ENCODE measurements around the gene MTHFD1L.

MTHFD1L gene

DNA sequence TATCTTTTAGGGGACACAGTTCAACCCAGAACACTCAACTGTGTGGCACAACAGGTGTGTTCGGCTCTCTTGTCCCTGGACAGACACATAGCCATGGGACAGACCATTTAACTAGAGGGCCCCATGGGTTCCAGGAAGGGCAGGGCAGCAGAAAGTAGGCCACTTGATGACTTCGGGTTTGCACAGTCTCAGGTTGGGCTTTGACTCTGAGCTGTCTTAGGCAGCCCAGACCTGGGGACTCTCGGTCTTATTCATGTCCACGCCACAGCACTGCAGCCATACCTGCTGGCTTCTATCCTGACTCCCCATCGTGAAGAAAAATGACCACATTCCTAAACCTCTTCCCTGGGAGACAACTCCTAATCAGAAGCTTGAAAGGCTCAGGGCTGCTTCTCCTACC is 228.2 kb downstream of the MTHFD1L start:
- peak overlapping the region; percentile 2 for H3K27ac Mint-ChIP-seq
- ATAC-seq (ENCODE audit: low read depth) = no peak
- no peaks in the 10 kb centered on the region for H3K9me3 Mint-ChIP-seq
- peaks cover 26% of the 10 kb centered on the region for H3K36me3 Mint-ChIP-seq
- no peak for DNase-seq (ENCODE audit: low spot score in 2 of 2)
- no peaks in the 10 kb centered on the region for H3K4me1 Mint-ChIP-seq
- H3K27me3 Mint-ChIP-seq = no peaks in the 10 kb centered on the region
- H3K4me3 Mint-ChIP-seq = no peak overlapping the region

DNA sequence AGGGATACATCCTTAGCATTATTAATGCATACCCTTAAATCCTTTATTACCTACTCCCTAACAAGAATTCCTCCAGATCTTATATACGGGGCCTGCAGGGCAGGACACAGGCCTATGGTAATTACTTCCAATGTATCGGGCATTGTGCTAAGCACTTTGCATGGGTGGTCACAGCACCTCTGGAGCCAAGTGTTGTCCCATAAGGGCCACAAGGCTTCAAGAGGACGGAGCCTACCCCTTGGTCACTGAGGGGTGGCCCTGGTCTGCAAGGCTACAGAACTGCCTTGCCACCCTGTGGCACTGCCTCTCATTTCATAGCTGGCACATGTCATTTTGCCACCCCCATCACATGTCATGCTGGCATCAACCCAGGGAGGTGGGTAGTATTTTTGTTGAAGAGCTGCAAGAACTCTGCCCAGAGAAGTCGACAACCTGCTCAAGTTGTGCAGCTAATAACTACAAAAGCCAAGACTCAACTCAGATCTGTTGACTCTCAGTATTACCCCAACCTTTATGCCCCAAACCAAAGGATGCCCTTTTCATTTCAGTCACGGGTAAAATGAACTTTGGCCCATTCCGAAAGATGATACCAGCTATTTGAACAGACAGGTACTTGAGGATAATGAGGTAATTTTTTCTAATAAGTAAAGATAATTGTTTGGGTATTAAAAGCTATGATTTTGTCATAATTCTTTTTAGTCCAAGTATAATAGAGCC is 230.2 kb downstream of the MTHFD1L start:
- no peak overlapping the region for H3K4me3 Mint-ChIP-seq
- no peaks in the 10 kb centered on the region for H3K4me1 Mint-ChIP-seq
- no peaks in the 10 kb centered on the region for H3K27me3 Mint-ChIP-seq
- no peak for ATAC-seq (ENCODE audit: low read depth)
- no peak for DNase-seq (ENCODE audit: low spot score in 2 of 2)
- peaks cover 32% of the 10 kb centered on the region for H3K36me3 Mint-ChIP-seq
- H3K9me3 Mint-ChIP-seq = peaks cover 2% of the 10 kb centered on the region
- H3K27ac Mint-ChIP-seq = no peak overlapping the region

DNA sequence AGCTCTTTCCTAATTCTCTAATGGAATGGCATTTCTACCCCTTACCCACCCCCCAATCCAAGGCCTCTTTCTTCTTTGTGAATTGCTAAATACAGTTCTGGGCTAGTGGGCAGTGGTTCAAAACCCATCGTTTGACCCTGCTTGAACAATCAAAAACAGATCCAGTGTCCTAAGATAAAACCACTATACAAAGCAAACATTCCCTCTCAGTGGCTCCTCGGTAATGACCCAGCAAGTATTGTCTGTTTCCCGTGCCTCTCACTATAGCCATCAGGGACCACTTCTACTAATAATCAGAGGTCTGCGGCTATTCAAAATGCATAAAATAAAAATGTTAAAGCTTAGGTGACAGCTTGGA is 230.7 kb downstream of the MTHFD1L start:
- ATAC-seq (ENCODE audit: low read depth) (no peak), DNase-seq (ENCODE audit: low spot score in 2 of 2) (no peak)
- Mint-ChIP-seq H3K36me3 (peaks cover 32% of the 10 kb centered on the region), H3K4me1 (no peaks in the 10 kb centered on the region), H3K27ac (no peak overlapping the region), H3K4me3 (no peak overlapping the region), H3K9me3 (peaks cover 2% of the 10 kb centered on the region), H3K27me3 (no peaks in the 10 kb centered on the region)

DNA sequence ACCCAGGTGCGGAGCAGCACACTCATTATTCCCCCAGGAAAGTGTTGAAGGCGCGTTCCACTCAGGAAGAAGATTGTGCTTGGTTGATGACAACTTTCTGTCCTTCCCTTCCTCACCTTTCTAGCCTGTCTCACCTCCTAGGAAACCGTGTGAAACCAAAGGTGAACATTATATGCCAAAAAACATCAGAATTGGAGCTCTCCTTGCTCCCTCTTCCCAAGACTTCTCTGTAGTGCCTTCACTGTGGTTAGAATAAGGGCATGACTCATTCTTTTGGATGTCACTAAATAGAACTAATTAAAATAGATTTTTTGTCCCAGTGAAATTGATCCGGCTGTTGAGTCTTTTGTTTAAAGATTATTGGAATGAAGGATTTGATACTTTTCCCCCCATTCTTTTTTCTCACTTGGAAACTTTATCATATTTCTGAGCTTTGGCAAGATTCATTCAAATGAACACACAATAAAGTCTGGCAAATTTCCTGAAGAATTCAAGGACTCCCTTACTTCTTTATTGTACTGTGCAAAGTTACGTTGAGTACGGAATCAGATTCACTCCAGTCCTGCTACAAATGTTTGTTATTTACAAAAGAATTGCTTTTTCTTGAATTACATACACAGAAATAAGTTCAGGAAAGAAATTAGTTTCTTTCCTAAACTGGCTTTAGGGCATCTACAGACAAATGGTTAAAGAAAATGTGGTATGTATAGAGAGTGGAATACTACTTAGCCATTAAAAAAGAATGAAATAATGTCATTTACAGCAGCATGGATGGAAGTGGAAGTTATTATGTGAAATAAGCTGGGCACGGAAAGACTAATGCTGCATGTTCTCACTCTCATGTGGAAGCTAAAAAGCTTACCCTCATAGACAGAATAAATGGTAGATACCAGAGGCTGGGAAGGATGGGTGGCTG is 231.4 kb downstream of the MTHFD1L start:
- Mint-ChIP-seq H3K27ac (no peak overlapping the region), H3K4me1 (no peaks in the 10 kb centered on the region), H3K36me3 (peaks cover 30% of the 10 kb centered on the region), H3K4me3 (no peak overlapping the region), H3K27me3 (no peaks in the 10 kb centered on the region), H3K9me3 (peaks cover 2% of the 10 kb centered on the region)
- DNase-seq (ENCODE audit: low spot score in 2 of 2) (no peak), ATAC-seq (ENCODE audit: low read depth) (no peak)

DNA sequence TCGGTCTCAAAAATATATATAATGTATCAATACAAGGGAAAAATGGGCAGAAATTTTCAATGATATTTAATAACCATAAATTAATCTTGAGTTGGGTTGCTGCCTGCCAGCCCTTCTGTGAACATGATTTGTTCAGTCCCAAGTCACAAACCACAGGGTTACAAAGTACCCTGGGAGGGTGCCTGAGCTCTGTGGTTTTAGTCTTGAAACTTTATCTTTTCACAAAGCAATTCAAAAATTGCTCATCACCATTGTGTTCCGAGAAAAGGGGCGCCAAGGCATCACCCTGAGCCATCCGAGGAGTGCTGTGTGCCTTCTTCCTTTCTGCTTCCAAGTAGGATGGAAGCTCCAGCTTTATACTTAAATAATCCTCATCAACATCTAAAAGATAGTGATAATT is 232.7 kb downstream of the MTHFD1L start:
- no peak for DNase-seq (ENCODE audit: low spot score in 2 of 2)
- H3K4me3 Mint-ChIP-seq = no peak overlapping the region
- peaks cover 25% of the 10 kb centered on the region for H3K36me3 Mint-ChIP-seq
- H3K9me3 Mint-ChIP-seq = peaks cover 2% of the 10 kb centered on the region
- H3K4me1 Mint-ChIP-seq = no peaks in the 10 kb centered on the region
- no peak for ATAC-seq (ENCODE audit: low read depth)
- no peaks in the 10 kb centered on the region for H3K27me3 Mint-ChIP-seq
- H3K27ac Mint-ChIP-seq = no peak overlapping the region

DNA sequence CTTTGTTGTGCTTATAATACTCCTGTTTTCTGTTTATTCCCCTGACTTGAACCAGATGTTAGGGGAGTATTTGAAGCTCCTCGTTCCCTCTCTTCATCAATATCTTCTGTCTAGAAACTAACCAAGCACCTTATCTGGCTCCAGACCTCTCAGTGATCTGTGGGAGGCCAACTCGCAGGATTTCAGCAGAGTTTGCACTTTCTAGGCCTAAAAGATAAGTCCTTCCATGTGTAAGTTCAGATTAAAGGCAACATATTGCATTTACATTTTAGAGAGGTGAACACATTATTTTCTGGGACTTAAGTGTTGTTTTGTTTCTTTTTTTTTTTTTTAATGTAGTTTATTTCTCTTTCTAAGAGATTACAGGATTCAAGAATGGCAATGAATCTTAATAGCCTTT is 234.8 kb downstream of the MTHFD1L start:
- DNase-seq (ENCODE audit: low spot score in 2 of 2) (no peak), ATAC-seq (ENCODE audit: low read depth) (no peak)
- no peak overlapping the region for H3K27ac Mint-ChIP-seq
- H3K9me3 Mint-ChIP-seq = peaks cover 2% of the 10 kb centered on the region
- H3K36me3 Mint-ChIP-seq = peaks cover 16% of the 10 kb centered on the region
- no peaks in the 10 kb centered on the region for H3K4me1 Mint-ChIP-seq
- no peak overlapping the region for H3K4me3 Mint-ChIP-seq
- H3K27me3 Mint-ChIP-seq = no peaks in the 10 kb centered on the region

DNA sequence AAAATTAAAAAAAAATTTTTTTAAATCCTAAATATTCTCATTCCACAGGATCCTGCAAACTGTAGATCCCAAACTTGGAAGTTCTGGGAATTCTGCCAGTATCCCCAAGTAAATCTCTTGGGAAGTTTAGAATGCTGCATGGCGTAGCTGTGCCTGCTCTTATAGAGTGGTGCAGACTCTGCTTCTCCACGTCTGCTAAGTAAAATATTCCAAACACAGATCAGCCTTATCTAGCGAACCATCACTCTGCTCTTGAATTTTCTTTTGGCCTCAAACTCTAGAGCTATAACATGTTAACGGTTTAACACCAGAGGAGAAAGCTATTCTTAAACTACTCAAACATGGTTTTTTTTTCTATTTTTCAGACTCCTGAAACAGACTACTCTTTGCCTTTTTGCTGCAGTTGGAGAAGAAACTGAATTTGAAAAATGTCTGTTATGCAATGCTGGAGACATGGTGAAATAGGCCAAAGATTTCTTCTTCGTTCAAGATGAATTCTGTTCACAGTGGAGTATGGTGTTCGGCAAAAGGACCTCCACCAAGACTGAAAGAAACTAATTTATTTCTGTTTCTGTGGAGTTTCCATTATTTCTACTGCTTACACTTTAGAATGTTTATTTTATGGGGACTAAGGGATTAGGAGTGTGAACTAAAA is 235.8 kb downstream of the MTHFD1L start:
- H3K4me3 Mint-ChIP-seq = no peak overlapping the region
- no peak for DNase-seq (ENCODE audit: low spot score in 2 of 2)
- ATAC-seq (ENCODE audit: low read depth) = no peak
- no peaks in the 10 kb centered on the region for H3K4me1 Mint-ChIP-seq
- H3K36me3 Mint-ChIP-seq = peaks cover 16% of the 10 kb centered on the region
- H3K27me3 Mint-ChIP-seq = no peaks in the 10 kb centered on the region
- peaks cover 2% of the 10 kb centered on the region for H3K9me3 Mint-ChIP-seq
- H3K27ac Mint-ChIP-seq = no peak overlapping the region

DNA sequence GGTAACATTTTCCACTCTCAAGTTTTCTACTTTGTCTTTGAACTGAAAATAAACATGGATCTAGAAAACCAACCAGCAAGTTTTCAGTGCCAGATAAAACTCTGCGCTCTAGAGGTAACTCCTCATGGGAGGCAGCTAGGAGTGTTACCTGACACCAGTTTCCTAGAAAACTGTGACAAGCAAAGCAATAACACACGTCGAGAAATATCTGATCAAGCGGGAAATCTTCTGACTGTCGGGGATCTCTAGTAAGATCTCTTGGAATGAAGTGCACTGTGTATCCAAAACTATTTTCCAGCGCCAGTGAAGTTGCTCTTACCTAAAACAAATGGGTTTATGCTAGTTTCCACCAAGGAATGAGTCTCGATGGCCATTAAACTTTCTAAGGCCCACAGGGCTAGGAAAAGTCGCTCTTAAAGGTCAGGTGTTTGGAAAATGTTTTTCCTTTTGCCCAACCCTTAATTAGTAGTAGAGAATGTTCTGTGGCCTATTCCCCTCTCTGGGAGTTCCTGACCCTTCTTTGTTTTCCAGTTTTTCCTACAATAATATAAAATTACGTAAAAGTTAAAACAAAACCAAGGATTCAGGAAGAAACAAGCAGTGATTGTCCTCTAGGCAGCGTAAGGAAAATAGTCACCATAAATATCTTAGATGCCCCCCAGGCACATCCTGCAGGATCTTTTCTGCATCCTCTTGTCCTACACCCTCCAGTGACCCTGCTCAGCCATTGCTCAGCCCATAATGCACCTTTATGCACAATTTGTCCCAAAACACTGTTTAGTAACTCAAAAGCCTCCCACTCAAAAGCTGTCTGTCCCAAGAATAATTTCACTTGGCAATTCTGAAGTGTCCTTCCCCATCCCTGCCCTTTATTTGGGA is 236.6 kb downstream of the MTHFD1L start:
- Mint-ChIP-seq H3K4me1 (no peaks in the 10 kb centered on the region), H3K27ac (no peak overlapping the region), H3K9me3 (peaks cover 2% of the 10 kb centered on the region), H3K36me3 (peaks cover 14% of the 10 kb centered on the region), H3K27me3 (no peaks in the 10 kb centered on the region), H3K4me3 (no peak overlapping the region)
- no peak for DNase-seq (ENCODE audit: low spot score in 2 of 2)
- ATAC-seq (ENCODE audit: low read depth) = no peak

DNA sequence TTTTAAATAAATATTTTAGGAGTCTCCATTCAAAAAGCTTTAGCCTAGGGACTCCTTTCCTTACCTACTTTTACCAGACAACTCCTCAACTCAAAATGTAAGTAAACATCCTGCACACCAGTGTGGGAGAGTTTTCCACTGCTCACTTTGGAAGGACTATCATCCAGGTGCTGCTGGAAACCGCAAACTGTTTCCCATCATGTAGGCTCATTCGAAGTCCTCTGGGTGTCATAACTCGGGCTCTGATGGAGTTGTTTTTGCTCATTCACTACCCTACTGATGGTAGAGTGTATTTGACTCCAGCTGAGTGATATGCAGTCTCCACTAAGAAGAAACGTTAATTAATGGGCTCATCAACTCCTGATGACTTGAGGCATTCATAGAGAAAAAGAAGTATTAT is 237.8 kb downstream of the MTHFD1L start:
- Mint-ChIP-seq H3K4me1 (no peaks in the 10 kb centered on the region), H3K9me3 (peaks cover 2% of the 10 kb centered on the region), H3K27me3 (no peaks in the 10 kb centered on the region), H3K36me3 (peaks cover 10% of the 10 kb centered on the region), H3K27ac (no peak overlapping the region), H3K4me3 (no peak overlapping the region)
- DNase-seq (ENCODE audit: low spot score in 2 of 2) (no peak), ATAC-seq (ENCODE audit: low read depth) (no peak)

DNA sequence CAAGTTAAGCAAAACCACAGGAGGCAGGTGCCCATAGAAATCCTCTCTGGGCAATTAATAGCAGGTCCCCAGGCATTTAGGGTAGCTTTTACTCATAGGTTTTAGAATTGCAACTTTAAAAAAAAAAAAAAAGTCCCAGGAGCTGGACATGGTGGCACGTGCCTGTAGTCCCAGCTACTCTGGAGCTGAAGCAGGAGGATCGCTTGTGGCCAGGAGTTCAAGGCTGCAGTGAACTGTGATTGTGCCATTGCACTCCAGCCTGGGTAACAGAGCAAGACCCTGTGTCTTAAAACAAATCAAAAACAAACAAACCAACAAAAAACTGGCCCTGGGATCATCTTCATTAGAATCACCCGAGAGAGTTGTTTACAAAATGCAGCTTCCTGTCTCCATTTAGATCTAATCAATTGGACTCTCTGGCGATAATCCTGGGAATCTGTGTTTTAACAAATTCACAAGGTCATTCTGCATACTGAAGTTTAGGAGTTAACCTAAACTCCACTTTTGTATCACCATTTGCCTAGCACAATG is 242.5 kb downstream of the MTHFD1L start:
- H3K27ac Mint-ChIP-seq = no peak overlapping the region
- no peak overlapping the region for H3K4me3 Mint-ChIP-seq
- H3K4me1 Mint-ChIP-seq = no peaks in the 10 kb centered on the region
- no peaks in the 10 kb centered on the region for H3K36me3 Mint-ChIP-seq
- peaks cover 3% of the 10 kb centered on the region for H3K27me3 Mint-ChIP-seq
- no peak for DNase-seq (ENCODE audit: low spot score in 2 of 2)
- no peak for ATAC-seq (ENCODE audit: low read depth)
- H3K9me3 Mint-ChIP-seq = no peaks in the 10 kb centered on the region

DNA sequence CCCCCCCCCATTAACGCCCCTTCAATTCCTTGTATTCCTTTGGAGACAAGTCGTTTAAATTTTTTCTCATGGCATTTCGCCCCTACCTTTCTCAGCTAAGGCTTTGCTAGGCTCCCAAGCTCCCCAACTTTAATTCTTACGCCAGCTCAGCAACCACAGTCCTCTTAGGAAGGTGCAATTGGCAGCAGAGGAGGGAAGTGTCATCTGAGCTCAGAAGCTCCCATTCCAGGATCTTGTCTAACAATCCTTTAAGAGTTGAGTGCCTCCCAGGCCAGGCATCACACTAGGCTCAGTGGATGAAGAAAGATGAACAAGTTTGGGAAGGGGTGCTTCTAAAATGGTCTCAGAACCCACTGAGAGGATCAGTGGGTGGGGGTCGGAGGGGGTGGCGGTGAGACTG is 243.0 kb downstream of the MTHFD1L start:
- ATAC-seq (ENCODE audit: low read depth) (no peak), DNase-seq (ENCODE audit: low spot score in 2 of 2) (no peak)
- Mint-ChIP-seq H3K27ac (no peak overlapping the region), H3K27me3 (peaks cover 6% of the 10 kb centered on the region), H3K9me3 (peaks cover 1% of the 10 kb centered on the region), H3K4me1 (no peaks in the 10 kb centered on the region), H3K36me3 (no peaks in the 10 kb centered on the region), H3K4me3 (no peak overlapping the region)

DNA sequence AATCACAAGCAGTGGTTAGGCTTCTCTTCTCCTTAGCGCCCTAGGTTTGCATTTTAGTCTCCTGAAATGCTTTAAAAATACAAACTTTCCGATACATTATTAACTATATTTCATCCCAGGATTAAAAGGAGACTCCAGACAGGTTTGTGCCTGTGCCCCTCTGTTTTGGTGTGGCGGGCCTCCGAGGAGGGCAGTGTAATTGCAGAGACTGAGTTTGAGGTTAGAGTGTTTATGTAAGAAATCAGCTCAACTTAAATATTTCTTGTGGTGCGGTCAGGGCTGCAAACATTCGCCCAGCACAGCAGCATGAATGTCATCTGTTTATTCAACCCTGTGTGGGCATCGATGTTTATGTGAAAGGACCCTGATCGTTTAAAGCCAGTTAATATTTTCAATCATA is 243.9 kb downstream of the MTHFD1L start:
- no peak for DNase-seq (ENCODE audit: low spot score in 2 of 2)
- no peak for ATAC-seq (ENCODE audit: low read depth)
- Mint-ChIP-seq H3K9me3 (peaks cover 1% of the 10 kb centered on the region), H3K27me3 (peaks cover 6% of the 10 kb centered on the region), H3K36me3 (no peaks in the 10 kb centered on the region), H3K4me3 (no peak overlapping the region), H3K4me1 (no peaks in the 10 kb centered on the region), H3K27ac (no peak overlapping the region)

DNA sequence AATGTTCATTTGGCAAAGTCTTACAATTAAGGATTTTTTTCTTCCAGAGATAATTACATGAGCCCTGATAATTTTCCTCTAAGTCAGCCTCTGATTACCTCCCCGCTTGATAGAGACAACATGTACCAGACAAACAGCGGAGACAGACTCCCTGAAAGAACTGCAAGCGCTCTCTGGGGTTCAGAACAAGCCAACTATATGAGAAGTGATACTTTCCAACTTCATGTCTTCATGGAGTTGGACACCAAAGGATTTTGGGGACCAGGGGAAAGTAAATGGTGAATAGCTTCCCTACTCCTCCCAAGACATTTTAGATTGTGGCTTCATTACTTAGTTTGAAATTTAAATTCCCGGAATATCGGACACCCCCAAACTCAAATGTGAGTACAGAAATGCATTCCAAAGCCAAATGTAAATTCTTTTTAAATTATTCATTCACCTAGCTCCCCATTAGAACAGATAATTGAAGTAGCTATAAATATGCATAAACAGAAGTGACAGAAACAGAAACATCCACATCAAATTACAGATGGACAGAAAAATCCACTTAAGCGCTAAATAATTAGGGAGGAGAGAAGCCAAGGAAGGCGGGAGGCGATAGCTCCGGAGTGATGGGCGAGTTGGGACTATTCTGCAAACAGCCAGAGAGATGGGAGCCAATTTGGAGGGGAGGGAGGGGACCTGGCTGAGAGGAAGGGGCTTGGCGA is 244.5 kb downstream of the MTHFD1L start:
- H3K4me1 Mint-ChIP-seq = no peaks in the 10 kb centered on the region
- ATAC-seq (ENCODE audit: low read depth) (no peak), DNase-seq (ENCODE audit: low spot score in 2 of 2) (no peak)
- peaks cover 1% of the 10 kb centered on the region for H3K9me3 Mint-ChIP-seq
- no peak overlapping the region for H3K27ac Mint-ChIP-seq
- no peak overlapping the region for H3K4me3 Mint-ChIP-seq
- peaks cover 6% of the 10 kb centered on the region for H3K27me3 Mint-ChIP-seq
- no peaks in the 10 kb centered on the region for H3K36me3 Mint-ChIP-seq
